Panc1 (cell line): ENCODE results near the gene SEC22A. TPM values are rescaled to one million over a fixed set of nuclear protein-coding genes. Genes with fewer than 3 reads are reported as not detected.

ENCODE experiments used
- ATAC-seq: fragments of 200-7000 bp; cut with Tn5 transposase; 2 replicates; pipeline ENCODE4 v1.9.1; 2020; ENCODE audit warnings: mild to moderate bottlenecking, moderate library complexity
- BruUV-seq: library from RNA; stranded (reverse); fragments of 400-500 nt; replicated peaks from 2 replicates; lab custom pipeline; 2021; lab: Mats Ljungman, UMichigan
- CTCF ChIA-PET: fragments of 300-600 bp; sonication (Branson Sonifier 250); formaldehyde crosslinking; loops from one replicate; lab custom pipeline; 2022; ENCODE audit warnings: antibody characterized with exemption; lab: Charles Lee
- POLR2A ChIA-PET: fragments of 300-600 bp; sonication (Branson Sonifier 250); formaldehyde crosslinking; loops from one replicate; lab custom pipeline; 2022; ENCODE audit warnings: antibody characterized with exemption; lab: Charles Lee
- DNase-seq: peaks from one replicate; pipeline ENCODE4 v3.0.0-alpha.2; 2010; ENCODE audit warnings: low read depth, low spot score
- H3K27ac ChIP-seq: 2 replicates; pipeline ENCODE4 v1.5.1; 2011; ENCODE audit warnings: mild to moderate bottlenecking, low read length, inconsistent platforms
- H3K27me3 ChIP-seq: fragments of 200-500 bp; sonication (Bioruptor generic); 2 replicates; pipeline ENCODE4 v1.6.0; 2014; ENCODE audit warnings: low read length, inconsistent platforms; ENCODE audit not compliant: control insufficient read depth, insufficient read depth
- H3K36me3 ChIP-seq: fragments of 200-500 bp; sonication (Bioruptor generic); 2 replicates; pipeline ENCODE4 v1.5.1; 2014; ENCODE audit warnings: inconsistent platforms, mild to moderate bottlenecking, low read length, moderate library complexity; ENCODE audit not compliant: control insufficient read depth, insufficient read depth
- H3K4me1 ChIP-seq: 2 replicates; pipeline ENCODE4 v1.5.1; 2011; ENCODE audit warnings: inconsistent platforms, mild to moderate bottlenecking, low read length, moderate library complexity; ENCODE audit not compliant: control insufficient read depth, insufficient read depth
- H3K4me3 ChIP-seq, 2 experiments: 2 replicates each; pipeline ENCODE4 v1.5.1; 2011 to 2012; ENCODE audit warnings: low read depth in 2 of 2, low read length in 2 of 2, mild to moderate bottlenecking in 2 of 2, inconsistent platforms in 1 of 2, moderate library complexity in 1 of 2
- H3K9me3 ChIP-seq: fragments of 200-500 bp; sonication (Bioruptor generic); 2 replicates; pipeline ENCODE4 v1.5.1; 2014; ENCODE audit warnings: low read depth, mild to moderate bottlenecking, inconsistent platforms, low read length, moderate library complexity; ENCODE audit not compliant: control insufficient read depth, insufficient read depth
- CTCF ChIP-seq: fragments of 450-650 bp; IDR thresholded peaks from 2 replicates; pipeline ENCODE4 v1.5.1; 2017; ENCODE audit warnings: mild to moderate bottlenecking
- POLR2AphosphoS5 ChIP-seq: IDR thresholded peaks from 2 replicates; pipeline ENCODE4 v1.6.1; 2012; ENCODE audit warnings: mild to moderate bottlenecking, low read depth, low read length, moderate library complexity
- REST ChIP-seq, 2 experiments: IDR thresholded peaks; 2 replicates each; pipeline ENCODE4 v1.6.1; 2011 to 2012; ENCODE audit warnings: low read depth in 2 of 2, control low read depth in 1 of 2, low read length in 1 of 2, mild to moderate bottlenecking in 1 of 2, moderate library complexity in 1 of 2; ENCODE audit not compliant: insufficient read depth in 1 of 2
- SIN3A ChIP-seq: IDR thresholded peaks from 2 replicates; pipeline ENCODE4 v1.6.1; 2012; ENCODE audit warnings: low read depth, mild to moderate bottlenecking, low read length, moderate library complexity, borderline replicate concordance; ENCODE audit not compliant: insufficient read depth
- TCF7L2 ChIP-seq: IDR thresholded peaks from 2 replicates; pipeline ENCODE4 v1.6.1; 2011; ENCODE audit warnings: mild to moderate bottlenecking, low read depth, low read length, inconsistent platforms
- in situ Hi-C: cut with HindIII; loops from 2 replicates; pipeline ENCODE4 v1.10.0; 2016; ENCODE audit warnings: low sequenced_read_pairs, low pct_unique_long_range_greater_than_20kb
- intact Hi-C: fragments of 100-400 bp; cut with micrococcal nuclease; formaldehyde crosslinking; loops from one replicate; pipeline ENCODE4 v1.10.0; 2022; ENCODE audit not compliant: unreplicated experiment
- total RNA-seq: library from RNA; stranded (reverse); gene quantifications from one replicate; pipeline ENCODE4 v1.2.1, GENCODE V29; 2021; ENCODE audit not compliant: unreplicated experiment

SEC22A gene
- total RNA-seq, 1 experiment from 2014 or later: 22.7 TPM

- in situ Hi-C loops: no loop called here
- ChIA-PET CTCF (no interaction called here), POLR2A (no interaction called here)
- Histone ChIP-seq H3K36me3 (no peaks in the 10 kb centered on the region), H3K27me3 (no peaks in the 10 kb centered on the region; the same call in 1 of the 2 replicates), H3K9me3 (no peaks in the 10 kb centered on the region), H3K4me1 (no peaks in the 10 kb centered on the region), H3K27ac (no peak overlapping the region), H3K4me3 (no peak overlapping the region)
- ATAC-seq (no peak), DNase-seq (no peak)
- no peak for TF ChIP-seq CTCF
- TF ChIP-seq REST (IDR thresholded peaks at IDR 0.05; ENCODE audit: insufficient read depth in 1 of 2, low read depth in 2 of 2, low read length in 1 of 2): no peak
- TF ChIP-seq POLR2AphosphoS5: no peak
- TF ChIP-seq SIN3A: no peak
- BruUV-seq: no TSS peak
- intact Hi-C loops: no loop called here
Observed at GRCh38 chr3:123303976-123304560, 102.3 kb downstream of the SEC22A start.

GRCh38 chr3:123305192-123305591 is 103.4 kb downstream of the SEC22A start:
- TF ChIP-seq SIN3A (no peak), REST (IDR thresholded peaks at IDR 0.05; ENCODE audit: insufficient read depth in 1 of 2, low read depth in 2 of 2, low read length in 1 of 2) (no peak), CTCF (no peak), POLR2AphosphoS5 (no peak), TCF7L2 (no peak)
- Histone ChIP-seq H3K27me3 (no peaks in the 10 kb centered on the region; the same call in 1 of the 2 replicates), H3K4me1 (no peaks in the 10 kb centered on the region), H3K4me3 (no peak overlapping the region), H3K9me3 (no peaks in the 10 kb centered on the region), H3K36me3 (no peaks in the 10 kb centered on the region), H3K27ac (no peak overlapping the region)
- DNase-seq (no peak), ATAC-seq (no peak)
- POLR2A ChIA-PET: no interaction called here
- intact Hi-C loops (no loop called here), in situ Hi-C loops (no loop called here)
- CTCF ChIA-PET: interaction anchor here (1.4 kb wide), 1 partner anchor 25 kb away, joined by 3 read pairs; no protein-coding TSS in a partner anchor
- BruUV-seq: no TSS peak
